GM21526 (cell line): ENCODE results near the gene ZNF10.

Experiments used
- ATAC-seq: cut with Tn5 transposase; IDR thresholded peaks from one replicate; pipeline ENCODE4 v1.9.1; 2021; ENCODE audit warnings: moderate library complexity; ENCODE audit not compliant: unreplicated experiment, low FRiP score

Gene ZNF10

GRCh38 chr12:133192847-133193246, 62.4 kb downstream of the ZNF10 start:
- ATAC-seq, result no peak

- ATAC-seq, result no peak
These were observed 71.5 kb downstream of the ZNF10 start for GRCh38 chr12:133201888-133202287.

- no peak for ATAC-seq
These were observed 72.3 kb downstream of the ZNF10 start for GRCh38 chr12:133202493-133203343.

GRCh38 chr12:133203344-133204263, 73.2 kb downstream of the ZNF10 start:
- ATAC-seq, result no peak

- no peak for ATAC-seq
These were observed 73.8 kb downstream of the ZNF10 start for GRCh38 chr12:133204264-133204603.

- no peak for ATAC-seq
These were observed 76.0 kb downstream of the ZNF10 start for GRCh38 chr12:133206390-133206789.
